Breast epithelium (tissue), 3 donors: ENCODE data around the gene ARHGAP45.

Experiments used
- POLR2A ChIP-seq: fragments of 450-650 bp; IDR thresholded peaks from one replicate; pipeline ENCODE4 v1.6.1; 2016; ENCODE audit warnings: antibody characterized with exemption, mild to moderate bottlenecking, moderate library complexity
- POLR2AphosphoS5 ChIP-seq, 3 donors: sonication (generic); formaldehyde crosslinking; IDR thresholded peaks; one replicate each; pipeline ENCODE4 v1.6.1; 2017; ENCODE audit warnings: antibody characterized with exemption in 3 of 3

DNA sequence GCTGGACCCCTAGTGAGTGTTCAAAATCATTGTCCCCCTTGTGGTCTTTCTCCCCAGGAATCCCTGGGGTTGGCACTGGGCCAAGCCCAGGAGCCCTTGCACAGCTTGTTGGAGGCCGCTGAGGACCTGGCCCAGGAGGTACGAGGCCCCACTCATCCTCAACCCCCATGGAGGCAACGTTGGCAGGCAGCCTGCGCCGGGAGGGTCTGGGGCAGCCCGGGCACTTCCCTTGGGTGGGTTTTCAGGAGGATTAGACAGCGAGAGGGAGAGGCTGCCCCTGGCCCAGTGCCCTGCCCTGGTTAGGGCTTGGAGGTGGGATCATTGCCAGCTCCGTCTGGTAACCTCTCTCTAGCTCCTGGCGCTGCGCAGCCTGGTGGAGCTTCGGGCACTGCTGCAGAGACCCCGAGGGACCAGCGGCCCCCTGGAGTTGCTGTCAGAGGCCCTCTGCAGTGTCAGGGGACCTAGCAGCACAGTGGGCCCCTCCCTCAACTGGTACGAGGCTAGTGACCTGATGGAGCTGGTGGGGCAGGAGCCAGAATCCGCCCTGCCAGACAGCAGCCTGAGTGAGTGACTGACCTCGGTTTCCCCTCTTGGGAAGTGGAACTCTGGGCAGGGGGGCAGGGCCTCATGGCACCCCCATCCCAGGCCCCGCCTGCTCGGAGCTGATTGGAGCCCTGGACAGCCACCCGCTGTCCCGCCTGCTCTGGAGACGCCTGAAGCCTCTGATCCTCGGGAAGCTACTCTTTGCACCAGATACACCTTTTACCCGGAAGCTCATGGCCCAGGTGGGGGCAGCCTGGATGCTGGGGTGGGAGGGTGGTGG, 24.1 kb upstream of the ARHGAP45 start:
- TF ChIP-seq POLR2A: no peak
- TF ChIP-seq POLR2AphosphoS5 (IDR thresholded peaks at IDR 0.05): no peak
